Measurements from ENCODE around the gene ST14. TPM values are rescaled to one million over a fixed set of nuclear protein-coding genes. Genes with fewer than 3 reads are reported as not detected.

Gene ST14
- polyA plus RNA-seq, 3 donors: 13.3 to 36.0 (median 23.6) TPM

DNA sequence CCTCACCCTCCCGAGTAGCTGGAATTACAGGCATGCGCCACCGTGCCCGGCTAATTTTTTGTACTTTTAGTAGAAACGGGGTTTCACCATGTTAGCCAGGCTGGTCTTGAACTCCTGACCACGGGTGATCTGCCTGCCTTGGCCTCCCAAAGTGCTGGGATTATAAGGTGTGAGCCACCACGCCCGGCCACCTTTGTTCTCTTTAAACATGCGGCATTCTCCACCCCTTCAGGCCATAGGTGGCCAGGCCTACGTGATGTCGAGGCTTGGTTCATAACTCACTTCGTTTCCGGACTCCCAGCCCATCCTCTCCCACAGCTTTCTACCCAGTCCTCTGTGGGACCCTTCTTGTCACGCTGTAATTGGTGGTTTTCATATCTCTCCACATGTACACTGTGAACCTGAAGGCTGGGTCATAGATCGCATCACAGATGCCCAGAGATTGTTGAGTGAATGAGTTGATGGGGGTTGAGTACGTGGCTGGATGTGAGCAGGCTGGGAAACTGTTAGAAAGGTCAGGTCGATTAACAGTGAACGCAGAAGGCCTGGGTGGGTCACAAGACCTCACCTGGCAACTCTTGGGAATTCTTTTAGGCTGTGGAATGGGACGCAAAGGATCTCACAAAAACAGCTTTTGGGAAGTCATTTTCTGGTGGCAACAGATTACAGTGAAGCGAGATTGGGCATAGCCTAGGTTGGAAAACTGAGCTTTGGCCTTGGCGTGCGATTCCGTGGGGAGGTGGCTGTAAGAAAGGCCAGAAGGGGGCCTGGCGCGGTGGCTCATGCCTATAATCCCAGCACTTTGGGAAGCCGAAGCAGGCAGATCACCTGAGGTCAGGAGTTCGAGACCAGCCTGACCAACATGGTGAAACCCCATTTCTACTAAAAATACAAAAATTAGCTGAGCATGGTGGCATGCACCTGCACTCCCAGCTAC is 44.5 kb downstream of the ST14 start:
- H3K36me3 ChIP-seq (replicated peaks in 1 of 2; ENCODE audit: control insufficient read depth in 1 of 2, insufficient read depth in 2 of 2, low read length in 2 of 2): peaks cover 39 to 58% of the 10 kb centered on the region in 2 donors
- no peak for DNase-seq
- WGBS (ENCODE audit: insufficient coverage): over 99% methylated on average over 19 of the region's 27 CpGs
- no peaks in the 10 kb centered on the region for H4K20me1 ChIP-seq (ENCODE audit: insufficient read depth, low read length)
- H3K4me3 ChIP-seq (replicated peaks in 1 of 3; ENCODE audit: low read depth in 2 of 3, low read length in 3 of 3): no peak overlapping the region
- Mint-ChIP-seq H3K4me3 (no peak overlapping the region), H3K27ac (peak overlapping the region in 1 of 7 donors; percentile 81), H3K4me1 (peaks cover 29% of the 10 kb centered on the region), H3K9me3 (peaks cover 0 to 9% (median 0%) of the 10 kb centered on the region in 7 donors), H3K36me3 (peaks cover 70 to 83% of the 10 kb centered on the region in 2 donors), H3K27me3 (ENCODE audit: low read depth in 3 of 3) (peaks cover 1 to 7% (median 7%) of the 10 kb centered on the region in 3 donors)
- TF ChIP-seq, protein P1, sequence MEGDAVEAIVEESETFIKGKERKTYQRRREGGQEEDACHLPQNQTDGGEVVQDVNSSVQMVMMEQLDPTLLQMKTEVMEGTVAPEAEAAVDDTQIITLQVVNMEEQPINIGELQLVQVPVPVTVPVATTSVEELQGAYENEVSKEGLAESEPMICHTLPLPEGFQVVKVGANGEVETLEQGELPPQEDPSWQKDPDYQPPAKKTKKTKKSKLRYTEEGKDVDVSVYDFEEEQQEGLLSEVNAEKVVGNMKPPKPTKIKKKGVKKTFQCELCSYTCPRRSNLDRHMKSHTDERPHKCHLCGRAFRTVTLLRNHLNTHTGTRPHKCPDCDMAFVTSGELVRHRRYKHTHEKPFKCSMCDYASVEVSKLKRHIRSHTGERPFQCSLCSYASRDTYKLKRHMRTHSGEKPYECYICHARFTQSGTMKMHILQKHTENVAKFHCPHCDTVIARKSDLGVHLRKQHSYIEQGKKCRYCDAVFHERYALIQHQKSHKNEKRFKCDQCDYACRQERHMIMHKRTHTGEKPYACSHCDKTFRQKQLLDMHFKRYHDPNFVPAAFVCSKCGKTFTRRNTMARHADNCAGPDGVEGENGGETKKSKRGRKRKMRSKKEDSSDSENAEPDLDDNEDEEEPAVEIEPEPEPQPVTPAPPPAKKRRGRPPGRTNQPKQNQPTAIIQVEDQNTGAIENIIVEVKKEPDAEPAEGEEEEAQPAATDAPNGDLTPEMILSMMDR (IDR thresholded peaks at IDR 0.05): no peak
- H3K9me3 ChIP-seq (replicated peaks in 1 of 2; ENCODE audit: control insufficient read depth in 1 of 2, insufficient read depth in 1 of 2, low read length in 2 of 2): peaks cover 0 to 2% of the 10 kb centered on the region in 2 donors
- no peak overlapping the region for H3K4me2 ChIP-seq (replicated peaks; ENCODE audit: extremely low read depth, low read length, poor library complexity, severe bottlenecking)
- H3K27ac ChIP-seq (ENCODE audit: low read depth in 1 of 2, low read length in 2 of 2): no peak overlapping the region
- no peak overlapping the region for H3K9ac ChIP-seq (ENCODE audit: insufficient read depth, low read length, poor library complexity, severe bottlenecking)
- H3K79me2 ChIP-seq (ENCODE audit: insufficient read depth, low read length): no peaks in the 10 kb centered on the region
- H3K4me1 ChIP-seq (ENCODE audit: control insufficient read depth in 1 of 2, insufficient read depth in 2 of 2, low read length in 2 of 2): peaks cover 18 to 23% of the 10 kb centered on the region in 2 donors
- intact Hi-C loops (cut with micrococcal nuclease): no loop called here
- no peak overlapping the region for H2AFZ ChIP-seq (ENCODE audit: insufficient read depth, low read depth, low read length, poor library complexity, severe bottlenecking)
- no peaks in the 10 kb centered on the region for H3K27me3 ChIP-seq (ENCODE audit: control insufficient read depth in 2 of 2, insufficient read depth in 2 of 2, low read length in 2 of 2)

DNA sequence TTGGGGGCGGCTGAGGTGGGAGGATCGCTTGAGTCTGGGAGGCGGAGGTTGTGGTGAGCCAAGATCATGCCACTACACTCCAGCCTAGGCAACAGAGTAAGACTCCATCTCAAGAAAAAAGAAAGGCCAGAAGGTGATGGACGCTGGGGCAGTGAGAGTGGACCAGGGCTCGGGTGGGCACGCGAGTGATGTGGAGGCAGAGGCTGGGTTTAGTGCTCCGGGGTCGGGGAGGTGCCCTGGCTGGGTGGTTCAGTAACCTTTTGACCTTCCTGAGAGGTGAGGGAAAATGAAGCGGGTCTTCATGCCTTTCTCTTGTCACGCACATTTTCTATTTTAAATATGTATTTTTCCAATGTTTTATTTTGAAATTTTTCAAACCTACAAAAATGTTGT is 45.1 kb downstream of the ST14 start:
- H3K4me2 ChIP-seq (replicated peaks; ENCODE audit: extremely low read depth, low read length, poor library complexity, severe bottlenecking): no peak overlapping the region
- H3K4me3 ChIP-seq (replicated peaks in 1 of 3; ENCODE audit: low read depth in 2 of 3, low read length in 3 of 3): no peak overlapping the region
- no peak overlapping the region for H3K27ac Mint-ChIP-seq
- H3K4me1 ChIP-seq (ENCODE audit: control insufficient read depth in 1 of 2, insufficient read depth in 2 of 2, low read length in 2 of 2): peaks cover 18 to 23% of the 10 kb centered on the region in 2 donors
- H3K27me3 ChIP-seq (ENCODE audit: control insufficient read depth in 2 of 2, insufficient read depth in 2 of 2, low read length in 2 of 2): no peaks in the 10 kb centered on the region
- DNase-seq: no peak
- TF ChIP-seq, protein P1 (IDR thresholded peaks at IDR 0.05): no peak
- peaks cover 1 to 7% (median 7%) of the 10 kb centered on the region in 3 donors for H3K27me3 Mint-ChIP-seq (ENCODE audit: low read depth in 3 of 3)
- no peak overlapping the region for H3K9ac ChIP-seq (ENCODE audit: insufficient read depth, low read length, poor library complexity, severe bottlenecking)
- intact Hi-C loops (cut with micrococcal nuclease): no loop called here
- no peak overlapping the region for H3K27ac ChIP-seq (ENCODE audit: low read depth in 1 of 2, low read length in 2 of 2)
- peaks cover 0 to 9% (median 0%) of the 10 kb centered on the region in 7 donors for H3K9me3 Mint-ChIP-seq
- H4K20me1 ChIP-seq (ENCODE audit: insufficient read depth, low read length): no peaks in the 10 kb centered on the region
- H3K4me1 Mint-ChIP-seq: peaks cover 29% of the 10 kb centered on the region
- peaks cover 36 to 58% of the 10 kb centered on the region in 2 donors for H3K36me3 ChIP-seq (replicated peaks in 1 of 2; ENCODE audit: control insufficient read depth in 1 of 2, insufficient read depth in 2 of 2, low read length in 2 of 2)
- 93% methylated on average over 2 of the region's 11 CpGs for WGBS (ENCODE audit: insufficient coverage)
- H3K9me3 ChIP-seq (replicated peaks in 1 of 2; ENCODE audit: control insufficient read depth in 1 of 2, insufficient read depth in 1 of 2, low read length in 2 of 2): peaks cover 0 to 2% of the 10 kb centered on the region in 2 donors
- peaks cover 70 to 83% of the 10 kb centered on the region in 2 donors for H3K36me3 Mint-ChIP-seq
- no peak overlapping the region for H2AFZ ChIP-seq (ENCODE audit: insufficient read depth, low read depth, low read length, poor library complexity, severe bottlenecking)
- H3K4me3 Mint-ChIP-seq: no peak overlapping the region
- H3K79me2 ChIP-seq (ENCODE audit: insufficient read depth, low read length): no peaks in the 10 kb centered on the region

All from CD14-positive monocyte (primary cell).